ENCODE results near the gene C1orf167.

DNA sequence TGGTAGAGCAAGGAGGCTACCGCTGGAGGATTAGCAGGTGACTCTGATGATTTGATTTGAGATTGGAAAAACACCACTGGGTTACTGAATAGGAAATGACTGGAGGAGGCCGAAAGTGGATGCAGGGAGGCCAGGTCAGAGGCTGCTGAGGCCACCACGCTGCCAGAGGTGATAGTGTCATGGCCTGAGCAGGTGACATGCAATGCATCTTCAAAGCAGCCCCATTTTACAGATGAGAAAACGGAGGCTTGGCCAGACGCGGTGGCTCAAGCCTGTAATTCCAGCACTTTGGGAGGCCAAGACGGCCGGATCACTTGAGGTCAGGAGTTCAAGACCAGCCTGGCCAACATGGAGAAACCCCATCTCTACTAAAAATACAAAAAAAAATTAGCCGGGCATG, 12.8 kb downstream of the C1orf167 start:
- TF ChIP-seq, protein P1, sequence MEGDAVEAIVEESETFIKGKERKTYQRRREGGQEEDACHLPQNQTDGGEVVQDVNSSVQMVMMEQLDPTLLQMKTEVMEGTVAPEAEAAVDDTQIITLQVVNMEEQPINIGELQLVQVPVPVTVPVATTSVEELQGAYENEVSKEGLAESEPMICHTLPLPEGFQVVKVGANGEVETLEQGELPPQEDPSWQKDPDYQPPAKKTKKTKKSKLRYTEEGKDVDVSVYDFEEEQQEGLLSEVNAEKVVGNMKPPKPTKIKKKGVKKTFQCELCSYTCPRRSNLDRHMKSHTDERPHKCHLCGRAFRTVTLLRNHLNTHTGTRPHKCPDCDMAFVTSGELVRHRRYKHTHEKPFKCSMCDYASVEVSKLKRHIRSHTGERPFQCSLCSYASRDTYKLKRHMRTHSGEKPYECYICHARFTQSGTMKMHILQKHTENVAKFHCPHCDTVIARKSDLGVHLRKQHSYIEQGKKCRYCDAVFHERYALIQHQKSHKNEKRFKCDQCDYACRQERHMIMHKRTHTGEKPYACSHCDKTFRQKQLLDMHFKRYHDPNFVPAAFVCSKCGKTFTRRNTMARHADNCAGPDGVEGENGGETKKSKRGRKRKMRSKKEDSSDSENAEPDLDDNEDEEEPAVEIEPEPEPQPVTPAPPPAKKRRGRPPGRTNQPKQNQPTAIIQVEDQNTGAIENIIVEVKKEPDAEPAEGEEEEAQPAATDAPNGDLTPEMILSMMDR (IDR thresholded peaks at IDR 0.05; ENCODE audit: low read depth, low read length, missing input control) = no peak
- no peak for TF ChIP-seq RAD21 (IDR thresholded peaks at IDR 0.05)
- TF ChIP-seq YY1 (IDR thresholded peaks at IDR 0.05) = no peak
- TF ChIP-seq FOXA1 (IDR thresholded peaks at IDR 0.05) = no peak
- TF ChIP-seq, protein P2, sequence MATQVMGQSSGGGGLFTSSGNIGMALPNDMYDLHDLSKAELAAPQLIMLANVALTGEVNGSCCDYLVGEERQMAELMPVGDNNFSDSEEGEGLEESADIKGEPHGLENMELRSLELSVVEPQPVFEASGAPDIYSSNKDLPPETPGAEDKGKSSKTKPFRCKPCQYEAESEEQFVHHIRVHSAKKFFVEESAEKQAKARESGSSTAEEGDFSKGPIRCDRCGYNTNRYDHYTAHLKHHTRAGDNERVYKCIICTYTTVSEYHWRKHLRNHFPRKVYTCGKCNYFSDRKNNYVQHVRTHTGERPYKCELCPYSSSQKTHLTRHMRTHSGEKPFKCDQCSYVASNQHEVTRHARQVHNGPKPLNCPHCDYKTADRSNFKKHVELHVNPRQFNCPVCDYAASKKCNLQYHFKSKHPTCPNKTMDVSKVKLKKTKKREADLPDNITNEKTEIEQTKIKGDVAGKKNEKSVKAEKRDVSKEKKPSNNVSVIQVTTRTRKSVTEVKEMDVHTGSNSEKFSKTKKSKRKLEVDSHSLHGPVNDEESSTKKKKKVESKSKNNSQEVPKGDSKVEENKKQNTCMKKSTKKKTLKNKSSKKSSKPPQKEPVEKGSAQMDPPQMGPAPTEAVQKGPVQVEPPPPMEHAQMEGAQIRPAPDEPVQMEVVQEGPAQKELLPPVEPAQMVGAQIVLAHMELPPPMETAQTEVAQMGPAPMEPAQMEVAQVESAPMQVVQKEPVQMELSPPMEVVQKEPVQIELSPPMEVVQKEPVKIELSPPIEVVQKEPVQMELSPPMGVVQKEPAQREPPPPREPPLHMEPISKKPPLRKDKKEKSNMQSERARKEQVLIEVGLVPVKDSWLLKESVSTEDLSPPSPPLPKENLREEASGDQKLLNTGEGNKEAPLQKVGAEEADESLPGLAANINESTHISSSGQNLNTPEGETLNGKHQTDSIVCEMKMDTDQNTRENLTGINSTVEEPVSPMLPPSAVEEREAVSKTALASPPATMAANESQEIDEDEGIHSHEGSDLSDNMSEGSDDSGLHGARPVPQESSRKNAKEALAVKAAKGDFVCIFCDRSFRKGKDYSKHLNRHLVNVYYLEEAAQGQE (IDR thresholded peaks at IDR 0.05) = no peak
- no peak for TF ChIP-seq TAF1 (conservative IDR thresholded peaks at IDR 0.05)
